H1 (cell line): ENCODE data around the gene MBP. TPM values are rescaled to one million over a fixed set of nuclear protein-coding genes. Genes with fewer than 3 reads are reported as not detected.

Experiments
- CTCF ChIA-PET: fragments of 300-600 bp; sonication (Branson Sonifier 250); formaldehyde crosslinking; loops from one replicate; lab custom pipeline; 2021; ENCODE audit not compliant: partially characterized antibody; lab: Charles Lee
- POLR2A ChIA-PET: fragments of 300-600 bp; sonication (Branson Sonifier 250); formaldehyde crosslinking; loops from one replicate; lab custom pipeline; 2021; ENCODE audit warnings: inconsistent platforms; ENCODE audit not compliant: partially characterized antibody; lab: Charles Lee
- DNase-seq, 2 experiments: peaks; one replicate each; pipeline versions ENCODE4 v3.0.0 to v3.0.0-alpha.2; 2010 to 2022; ENCODE audit warnings: low spot score in 2 of 2, low read depth in 1 of 2, mixed read lengths in 1 of 2
- FAIRE-seq: peaks from 2 replicates; lab custom pipeline; 2011; peaks lifted over from hg19 to GRCh38; lab: Jason Lieb, UNC
- H2AFZ ChIP-seq: 2 replicates; pipeline ENCODE4 v1.8.1; 2012; ENCODE audit warnings: low read length, inconsistent platforms
- H2AK5ac ChIP-seq: 2 replicates; pipeline ENCODE4 v1.6.1; 2013; ENCODE audit warnings: low read depth, low read length
- H2BK120ac ChIP-seq: replicated peaks from 2 replicates; pipeline ENCODE3; 2013; ENCODE audit warnings: low read depth, low read length, inconsistent platforms
- H2BK12ac ChIP-seq: 2 replicates; pipeline ENCODE4 v1.6.1; 2013; ENCODE audit warnings: low read depth, low read length
- H2BK15ac ChIP-seq: 2 replicates; pipeline ENCODE4 v1.6.1; 2013; ENCODE audit warnings: low read length
- H2BK20ac ChIP-seq: 2 replicates; pipeline ENCODE4 v1.6.1; 2013; ENCODE audit warnings: low read length
- H2BK5ac ChIP-seq: 2 replicates; pipeline ENCODE4 v1.6.1; 2013; ENCODE audit warnings: low read depth, low read length
- H3K14ac ChIP-seq: 2 replicates; pipeline ENCODE4 v1.6.1; 2013; ENCODE audit warnings: inconsistent platforms; ENCODE audit not compliant: insufficient read length
- H3K18ac ChIP-seq: 2 replicates; pipeline ENCODE4 v1.6.1; 2013; ENCODE audit warnings: low read length; ENCODE audit errors: extremely low read depth
- H3K23ac ChIP-seq: 2 replicates; pipeline ENCODE4 v1.6.1; 2013; ENCODE audit warnings: inconsistent platforms; ENCODE audit not compliant: insufficient read length
- H3K23me2 ChIP-seq: 2 replicates; pipeline ENCODE4 v1.6.1; 2013; ENCODE audit warnings: low read depth, low read length
- H3K27ac ChIP-seq: 2 replicates; pipeline ENCODE4 v1.6.1; 2011; ENCODE audit warnings: low read depth, low read length, inconsistent platforms
- H3K27me3 ChIP-seq, 4 experiments: replicated peaks in 1 of 4; 1 replicate in 1 of 4; 2 replicates in 3 of 4; pipeline versions ENCODE4 v1.6.1 to v1.8.1; 2011 to 2013; ENCODE audit warnings: low read length in 3 of 4, mild to moderate bottlenecking in 3 of 4, inconsistent platforms in 2 of 4, mixed read lengths in 2 of 4, moderate library complexity in 1 of 4; ENCODE audit not compliant: control insufficient read depth in 3 of 4, insufficient read depth in 3 of 4; ENCODE audit errors: extremely low read depth in 1 of 4
- H3K36me3 ChIP-seq, 4 experiments: 2 replicates each; pipeline versions ENCODE4 v1.6.1 to v1.8.1; 2011 to 2013; ENCODE audit warnings: mild to moderate bottlenecking in 4 of 4, low read length in 3 of 4, moderate library complexity in 2 of 4, control low read depth in 1 of 4, inconsistent platforms in 1 of 4; ENCODE audit not compliant: insufficient read depth in 4 of 4, control insufficient read depth in 2 of 4
- H3K4ac ChIP-seq: replicated peaks from 2 replicates; pipeline ENCODE3; 2013; ENCODE audit warnings: low read length, low read depth, mixed read lengths, inconsistent platforms; ENCODE audit not compliant: insufficient read length
- H3K4me1 ChIP-seq, 4 experiments: replicated peaks in 1 of 4; 1 replicate in 1 of 4; 2 replicates in 3 of 4; pipeline versions ENCODE4 v1.6.1 to v1.8.1; 2011 to 2013; ENCODE audit warnings: low read length in 3 of 4, inconsistent platforms in 2 of 4, mixed read lengths in 1 of 4; ENCODE audit not compliant: insufficient read depth in 4 of 4, control insufficient read depth in 3 of 4
- H3K4me2 ChIP-seq, 2 experiments: 2 replicates each; pipeline versions ENCODE4 v1.6.1 to v1.8.1; 2011 to 2013; ENCODE audit warnings: low read depth in 2 of 2, low read length in 2 of 2, control low read depth in 1 of 2, inconsistent platforms in 1 of 2, mild to moderate bottlenecking in 1 of 2; ENCODE audit not compliant: insufficient read depth in 1 of 2
- H3K4me3 ChIP-seq, 4 experiments: fragments of 200-600, 300-600 bp in 1 of 4; sonication (generic), shearing (Covaris generic), sonication (Bioruptor Twin) in 1 of 4; 2 replicates each; pipeline versions ENCODE4 v1.5.1 to v1.8.1; 2011 to 2016; ENCODE audit warnings: low read length in 4 of 4, low read depth in 3 of 4, control low read depth in 2 of 4, inconsistent platforms in 2 of 4, mild to moderate bottlenecking in 2 of 4, mixed read lengths in 1 of 4, moderate library complexity in 1 of 4; ENCODE audit not compliant: insufficient read depth in 2 of 4; ENCODE audit errors: extremely low read depth in 1 of 4
- H3K56ac ChIP-seq: replicated peaks from 2 replicates; pipeline ENCODE3; 2013; ENCODE audit warnings: low read depth, mild to moderate bottlenecking, mixed read lengths, low read length, inconsistent platforms; ENCODE audit not compliant: insufficient read length
- H3K79me1 ChIP-seq: 2 replicates; pipeline ENCODE4 v1.6.1; 2013; ENCODE audit warnings: low read depth, low read length, control low read depth
- H3K79me2 ChIP-seq, 2 experiments: 2 replicates each; pipeline versions ENCODE4 v1.6.1 to v1.8.1; 2012 to 2013; ENCODE audit warnings: low read length in 2 of 2, mild to moderate bottlenecking in 2 of 2, inconsistent platforms in 1 of 2; ENCODE audit not compliant: insufficient read depth in 2 of 2, control insufficient read depth in 1 of 2
- H3K9ac ChIP-seq, 4 experiments: replicated peaks in 1 of 4; 1 replicate in 1 of 4; 2 replicates in 3 of 4; pipeline versions ENCODE4 v1.6.1 to v1.8.1; 2011 to 2013; ENCODE audit warnings: low read depth in 3 of 4, low read length in 3 of 4, control low read depth in 2 of 4, mild to moderate bottlenecking in 2 of 4, moderate library complexity in 2 of 4, inconsistent platforms in 1 of 4; ENCODE audit errors: extremely low read depth in 1 of 4
- H3K9me3 ChIP-seq, 2 experiments: 2 replicates each; pipeline versions ENCODE4 v1.6.1 to v1.8.1; 2012 to 2013; ENCODE audit warnings: mild to moderate bottlenecking in 2 of 2, moderate library complexity in 2 of 2, control low read depth in 1 of 2, inconsistent platforms in 1 of 2, low read depth in 1 of 2, low read length in 1 of 2, mixed read lengths in 1 of 2; ENCODE audit not compliant: insufficient read depth in 2 of 2
- H4K20me1 ChIP-seq, 2 experiments: replicated peaks in 1 of 2; 2 replicates each; pipeline versions ENCODE3 to v1.8.1; 2011 to 2013; ENCODE audit warnings: inconsistent platforms in 2 of 2, low read length in 2 of 2, mild to moderate bottlenecking in 1 of 2; ENCODE audit not compliant: insufficient read depth in 2 of 2, control insufficient read depth in 1 of 2
- H4K5ac ChIP-seq: 2 replicates; pipeline ENCODE4 v1.6.1; 2013; ENCODE audit warnings: low read length, low read depth, mixed read lengths, inconsistent platforms; ENCODE audit not compliant: insufficient read length
- H4K8ac ChIP-seq: 2 replicates; pipeline ENCODE4 v1.8.0; 2013; ENCODE audit warnings: mild to moderate bottlenecking, moderate library complexity, low read length, inconsistent platforms; ENCODE audit not compliant: insufficient read depth; ENCODE audit errors: extremely low read depth
- H4K91ac ChIP-seq: replicated peaks from 2 replicates; pipeline ENCODE3; 2013; ENCODE audit warnings: low read length, mixed read lengths, inconsistent platforms; ENCODE audit not compliant: insufficient read length
- WGBS, 2 experiments: shearing (Covaris generic) in 1 of 2; methylation state at CpG; one replicate each; pipeline versions ENCODE4 v1.1.6 to v1.1.7; 2013 to 2015; ENCODE audit warnings: low lambda C conversion rate in 2 of 2, mixed read lengths in 2 of 2, inconsistent platforms in 1 of 2, low coverage in 1 of 2, missing lambda C conversion rate in 1 of 2; ENCODE audit not compliant: insufficient replicate concordance in 2 of 2, insufficient coverage in 1 of 2, insufficient read length in 1 of 2; ENCODE audit errors: extremely low coverage in 1 of 2, missing lambda C conversion rate in 1 of 2; 5-methylcytosine and 5-hydroxymethylcytosine counted together
- polyA plus RNA-seq, 7 experiments: library from polyadenylated mRNA; depleted of rRNA in 3 of 7; stranded (reverse) in 5 of 7; unstranded in 2 of 7; fragments of >200 nt in 5 of 7; fragments of 200-250 nt in 2 of 7; gene quantifications; 1 replicate in 5 of 7; 2 replicates in 1 of 7; 4 replicates in 1 of 7; pipeline versions ENCODE4 v1.2.1 to v1.2.3, GENCODE V29; 2011 to 2013; ENCODE audit warnings: missing spikeins in 2 of 7, mixed read lengths in 2 of 7
- total RNA-seq: library from RNA; stranded (reverse); fragmentation: NEBNext Ultra II Directional; extraction: Animal tissue kit (Norgen Biotek cat#: 25700); gene quantifications from 2 replicates; pipeline ENCODE4 v1.2.1, GENCODE V29; 2021

The MBP gene
- total and polyA plus RNA-seq, 2 of the 8 experiments (the other 6 are each of a cell fraction or from before 2014, with no cell fraction given), result 7.7 to 19.2 TPM

DNA sequence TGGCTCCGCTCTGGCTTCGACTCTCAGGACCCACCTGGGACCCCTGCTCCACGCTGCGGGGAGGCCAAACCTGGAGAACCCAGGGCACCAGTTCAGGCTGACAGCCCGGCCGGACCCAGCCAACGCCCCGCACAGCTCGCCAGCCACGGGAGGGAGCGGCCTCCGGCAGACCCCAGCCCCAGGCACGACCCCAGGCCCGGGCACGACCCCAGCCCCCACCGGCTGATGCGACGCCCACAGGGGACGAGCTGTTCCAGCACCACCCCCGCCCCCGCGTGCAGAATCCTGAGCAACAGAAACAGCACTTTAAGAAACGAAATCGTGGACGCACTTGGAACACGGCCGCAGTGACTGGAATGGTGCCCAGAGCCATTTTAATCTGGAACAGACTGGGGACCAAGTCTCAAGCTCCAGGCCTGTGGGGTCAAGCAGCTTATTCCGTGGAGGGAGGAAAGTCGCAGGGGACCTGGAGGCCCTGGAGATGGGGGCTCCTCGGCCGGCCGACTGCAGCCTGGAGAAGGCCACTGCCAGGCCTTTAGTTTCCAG, 74.2 kb downstream of the MBP start:
- Histone ChIP-seq H3K4ac (no peak overlapping the region), H4K20me1 (no peaks in the 10 kb centered on the region), H3K14ac (no peak overlapping the region), H4K91ac (no peak overlapping the region), H2BK12ac (no peak overlapping the region), H2BK120ac (no peak overlapping the region), H3K23ac (no peak overlapping the region), H2BK15ac (no peak overlapping the region), H3K23me2 (peaks cover 2% of the 10 kb centered on the region; the same call in 1 of the 2 replicates), H4K5ac (no peak overlapping the region), H3K56ac (no peak overlapping the region), H2BK5ac (no peak overlapping the region), H3K27ac (no peak overlapping the region), H2BK20ac (no peak overlapping the region), H3K27me3 (no peaks in the 10 kb centered on the region), H2AFZ (no peak overlapping the region), H4K8ac (no peak overlapping the region), H3K79me2 (no peaks in the 10 kb centered on the region), H3K18ac (no peak overlapping the region), H3K36me3 (no peaks in the 10 kb centered on the region), H3K9ac (no peak overlapping the region), H3K4me1 (peaks cover 15 to 32% (median 22%) of the 10 kb centered on the region in 4 experiments), H3K4me3 (no peak overlapping the region), H3K9me3 (no peaks in the 10 kb centered on the region), H2AK5ac (no peak overlapping the region), H3K4me2 (no peak overlapping the region), H3K79me1 (no peaks in the 10 kb centered on the region; the same call in 1 of the 2 replicates)
- FAIRE-seq (no peak), DNase-seq (no peak)
- CTCF ChIA-PET, result interaction anchor here (1.2 to 3.0 kb wide), 10 partner anchors 9 to 169 kb away, joined by 3 to 31 read pairs (median 3); no protein-coding TSS in a partner anchor
- WGBS, 2 experiments, result 91% methylated on average over 25 of the region's 32 CpGs; no CpG with 5 or more reads in 1 of the 2 experiments
- POLR2A ChIA-PET, result no interaction called here
